AG09309 (cell line): ENCODE measurements around the gene SPIRE1.
"Not testable (repeated sequence)": the region's sequence is repeated elsewhere in the genome, so short reads cannot be mapped to it uniquely, and the experiment has no call there.

Experiments
- DNase-seq: peaks from one replicate; pipeline ENCODE4 v3.0.0-alpha.2; 2010; ENCODE audit warnings: low read depth
- H3K4me3 ChIP-seq: 2 replicates; pipeline ENCODE4 v1.5.1; 2011; ENCODE audit warnings: mild to moderate bottlenecking, low read depth, low read length, moderate library complexity; ENCODE audit not compliant: control insufficient read depth
- CTCF ChIP-seq: IDR thresholded peaks from 2 replicates; pipeline ENCODE4 v1.5.1; 2011; ENCODE audit warnings: mild to moderate bottlenecking, low read depth, low read length, inconsistent platforms; ENCODE audit not compliant: insufficient read depth, control insufficient read depth; ENCODE audit errors: missing control alignments

The SPIRE1 gene

GRCh38 chr18:12637901-12638643 lies 19.8 kb downstream of the SPIRE1 start:
- H3K4me3 ChIP-seq: no peak overlapping the region
- peak; percentile 83 for DNase-seq
- no peak for TF ChIP-seq CTCF

GRCh38 chr18:12637393-12637792 lies 20.5 kb downstream of the SPIRE1 start:
- H3K4me3 ChIP-seq: no peak overlapping the region
- no peak for TF ChIP-seq CTCF
- DNase-seq: peak; percentile 67

DNA sequence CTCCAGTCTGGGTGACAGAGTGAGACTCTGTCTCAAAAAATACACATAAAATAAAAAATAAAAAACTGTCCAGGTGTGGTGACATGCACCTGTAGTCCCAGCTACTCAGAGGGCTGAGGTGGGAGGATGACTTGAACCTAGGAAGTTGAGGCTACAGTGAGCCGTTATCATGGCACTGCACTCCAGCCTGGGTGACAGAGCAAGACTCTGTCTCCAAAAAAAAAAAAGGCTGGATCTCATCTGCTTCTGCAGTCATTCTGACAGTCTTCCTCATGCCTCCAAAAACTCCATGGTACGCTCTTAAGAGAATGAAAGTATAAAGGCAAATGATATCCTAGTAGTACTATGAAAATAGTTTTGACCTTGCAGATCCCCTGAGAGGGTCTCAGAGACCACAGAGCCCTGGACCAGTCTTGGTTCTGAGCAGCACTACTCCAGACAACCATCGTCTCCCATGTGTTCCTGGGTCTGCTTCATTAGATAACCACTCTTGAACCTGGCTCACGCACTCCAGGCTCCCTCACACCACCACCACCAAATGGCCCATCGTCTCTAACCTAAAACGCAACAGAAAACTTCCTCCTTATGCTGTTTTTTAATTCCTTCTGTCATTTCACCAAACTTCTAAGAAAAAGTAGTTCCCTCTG lies 26.0 kb downstream of the SPIRE1 start:
- H3K4me3 ChIP-seq: no peak overlapping the region
- no peak for DNase-seq
- TF ChIP-seq CTCF: no peak

DNA sequence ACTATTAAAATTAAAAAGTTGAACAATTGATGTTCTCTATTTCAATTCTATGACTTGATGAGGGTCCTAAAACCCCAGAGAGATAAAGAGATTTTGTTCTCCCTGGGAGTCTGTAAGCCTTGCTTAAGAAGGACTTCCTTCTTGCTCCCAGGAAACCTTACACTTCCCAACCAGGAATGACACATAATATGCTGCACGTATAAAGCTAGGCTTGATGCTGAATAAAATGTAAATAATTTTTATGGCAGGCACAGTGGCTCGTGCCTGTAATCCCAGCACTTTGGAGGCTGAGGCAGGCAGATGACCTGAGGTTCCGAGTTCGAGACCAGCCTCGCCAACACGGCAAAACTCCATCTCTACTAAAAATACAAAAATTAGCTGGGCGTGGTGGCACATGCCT lies 27.8 kb downstream of the SPIRE1 start:
- no peak for TF ChIP-seq CTCF
- no peak for DNase-seq
- H3K4me3 ChIP-seq: no peak overlapping the region

DNA sequence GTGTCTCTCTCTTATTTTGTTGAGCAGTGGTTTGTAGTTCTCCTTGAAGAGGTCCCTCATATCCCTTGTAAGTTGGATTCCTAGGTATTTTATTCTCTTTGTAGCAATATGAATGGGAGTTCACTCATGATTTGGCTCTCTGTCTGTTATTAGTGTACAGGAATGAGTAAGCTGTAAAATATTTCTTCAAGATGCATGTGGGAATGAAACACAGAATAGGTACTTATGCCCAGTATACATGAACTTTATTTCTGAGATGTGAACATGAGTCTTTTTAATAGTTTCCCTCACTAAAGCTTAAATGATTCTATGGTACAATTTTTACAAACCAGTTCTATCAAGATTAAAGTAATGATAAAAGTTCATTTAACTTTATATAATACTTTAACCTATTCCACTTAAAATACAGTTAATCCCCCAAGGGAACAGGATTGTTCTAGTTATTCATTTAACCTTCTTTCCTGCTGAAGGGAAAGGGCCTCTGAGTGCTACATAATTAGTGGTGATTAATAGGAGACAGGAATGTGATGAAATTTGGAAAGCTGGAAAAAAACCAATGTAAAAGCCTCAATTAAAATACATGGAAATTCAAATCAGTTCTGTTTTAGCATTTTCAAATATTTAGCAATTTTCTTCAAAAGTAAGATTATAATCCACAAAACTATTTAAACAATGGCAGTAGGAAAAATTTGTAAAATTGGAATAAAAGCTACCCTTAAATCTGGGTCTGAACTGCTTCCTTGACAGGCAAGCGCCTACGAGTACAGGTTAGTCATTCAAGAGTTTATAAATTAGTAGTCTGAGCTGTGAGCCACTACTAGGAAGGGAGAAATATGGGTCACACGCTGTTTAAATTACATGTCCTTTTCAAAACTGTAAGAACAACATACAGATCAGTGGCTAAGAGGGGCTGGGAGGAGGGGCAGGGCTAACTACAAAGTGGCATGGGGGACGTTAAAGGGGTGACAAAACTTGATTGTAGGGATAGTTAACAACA lies 28.9 kb downstream of the SPIRE1 start:
- no peak for DNase-seq
- no peak for TF ChIP-seq CTCF
- no peak overlapping the region for H3K4me3 ChIP-seq

- DNase-seq, H3K4me3 ChIP-seq: not testable (repeated sequence)
Measured at GRCh38 chr18:12627199-12627598, 30.7 kb downstream of the SPIRE1 start.
